Ovary (tissue), 3 donors: ENCODE measurements around the gene IFNA8.

ENCODE experiments used
- POLR2A ChIP-seq: fragments of 450-650 bp; IDR thresholded peaks from one replicate; pipeline ENCODE4 v1.6.1; 2017; ENCODE audit warnings: antibody characterized with exemption, mild to moderate bottlenecking, moderate library complexity
- TF ChIP-seq, protein P1 (sequence below), 3 donors: fragments of 450-650 bp in 2 of 3; fragments of 200-600 bp in 1 of 3; IDR thresholded peaks; one replicate each; pipeline versions ENCODE4 v1.5.1 to v1.8.0; 2016 to 2022; ENCODE audit warnings: antibody characterized with exemption in 3 of 3, mild to moderate bottlenecking in 1 of 3
- donor health status: DM: no; HTN: no; CAD: no.

DNA sequence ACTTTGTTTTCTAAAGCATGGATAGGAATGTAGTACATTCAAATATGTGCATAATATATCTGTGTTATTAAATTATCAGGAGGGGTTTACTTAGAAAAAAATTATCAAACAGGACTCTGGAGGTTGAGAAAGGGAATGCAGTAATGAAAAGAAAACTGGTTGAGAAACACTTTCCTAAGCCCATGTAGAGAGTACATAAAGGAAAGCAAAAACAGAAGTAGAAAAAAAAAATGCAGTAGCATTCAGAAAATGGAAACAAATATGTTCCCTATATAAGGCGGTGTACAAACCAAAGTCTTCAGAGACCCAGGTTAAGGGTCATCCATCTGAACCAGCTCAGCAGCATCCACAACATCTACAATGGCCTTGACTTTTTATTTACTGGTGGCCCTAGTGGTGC is at the start of gene IFNA8:
- TF ChIP-seq, protein P1, sequence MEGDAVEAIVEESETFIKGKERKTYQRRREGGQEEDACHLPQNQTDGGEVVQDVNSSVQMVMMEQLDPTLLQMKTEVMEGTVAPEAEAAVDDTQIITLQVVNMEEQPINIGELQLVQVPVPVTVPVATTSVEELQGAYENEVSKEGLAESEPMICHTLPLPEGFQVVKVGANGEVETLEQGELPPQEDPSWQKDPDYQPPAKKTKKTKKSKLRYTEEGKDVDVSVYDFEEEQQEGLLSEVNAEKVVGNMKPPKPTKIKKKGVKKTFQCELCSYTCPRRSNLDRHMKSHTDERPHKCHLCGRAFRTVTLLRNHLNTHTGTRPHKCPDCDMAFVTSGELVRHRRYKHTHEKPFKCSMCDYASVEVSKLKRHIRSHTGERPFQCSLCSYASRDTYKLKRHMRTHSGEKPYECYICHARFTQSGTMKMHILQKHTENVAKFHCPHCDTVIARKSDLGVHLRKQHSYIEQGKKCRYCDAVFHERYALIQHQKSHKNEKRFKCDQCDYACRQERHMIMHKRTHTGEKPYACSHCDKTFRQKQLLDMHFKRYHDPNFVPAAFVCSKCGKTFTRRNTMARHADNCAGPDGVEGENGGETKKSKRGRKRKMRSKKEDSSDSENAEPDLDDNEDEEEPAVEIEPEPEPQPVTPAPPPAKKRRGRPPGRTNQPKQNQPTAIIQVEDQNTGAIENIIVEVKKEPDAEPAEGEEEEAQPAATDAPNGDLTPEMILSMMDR (IDR thresholded peaks at IDR 0.05): no peak
- no peak for TF ChIP-seq POLR2A
